ENCODE results near the gene TMEM233. TPM values are rescaled to one million over a fixed set of nuclear protein-coding genes. Genes with fewer than 3 reads are reported as not detected.

Gene TMEM233

Small RNA genes within 50 kb of the gene (small RNA-seq; reads per million reads assigned to genes)
- gene RN7SKP197 (ENCODE audit: insufficient read depth): not detected
